Stimulated activated CD4-positive, alpha-beta T cell treated with anti-CD3 and anti-CD28 coated beads, Interleukin-2, amount 100 ng/mL, for 4 hours (primary cell): ENCODE measurements around the gene GNAZ.
"Not testable (repeated sequence)": the region's sequence is repeated elsewhere in the genome, so short reads cannot be mapped to it uniquely, and the experiment has no call there.

Experiments
- DNase-seq: peaks from one replicate; pipeline ENCODE4 v3.0.0-alpha.2; 2020; ENCODE audit warnings: low read depth

Gene GNAZ

GRCh38 chr22:23044570-23044969 lies 25.7 kb upstream of the GNAZ start:
- no peak for DNase-seq

- DNase-seq, result no peak
Measured at GRCh38 chr22:23045461-23045860, 24.9 kb upstream of the GNAZ start.

GRCh38 chr22:23047265-23047664 lies 23.1 kb upstream of the GNAZ start:
- no peak for DNase-seq

- no peak for DNase-seq
Measured at GRCh38 chr22:23047742-23048141, 22.6 kb upstream of the GNAZ start.

- not testable (repeated sequence) for DNase-seq
Measured at GRCh38 chr22:23050546-23050945, 19.8 kb upstream of the GNAZ start.

GRCh38 chr22:23053051-23053707 lies 17.1 kb upstream of the GNAZ start:
- no peak for DNase-seq

GRCh38 chr22:23053912-23054530 lies 16.3 kb upstream of the GNAZ start:
- DNase-seq, result no peak

- no peak for DNase-seq
Measured at GRCh38 chr22:23054531-23055257, 15.6 kb upstream of the GNAZ start.

- no peak for DNase-seq
Measured at GRCh38 chr22:23055449-23056179, 14.7 kb upstream of the GNAZ start.

- no peak for DNase-seq
Measured at GRCh38 chr22:23057331-23057730, 13.0 kb upstream of the GNAZ start.

GRCh38 chr22:23058063-23058462 lies 12.3 kb upstream of the GNAZ start:
- no peak for DNase-seq

- DNase-seq, result no peak
Measured at GRCh38 chr22:23058481-23059283, 11.6 kb upstream of the GNAZ start.

- no peak for DNase-seq
Measured at GRCh38 chr22:23059284-23059948, 10.9 kb upstream of the GNAZ start.

GRCh38 chr22:23060612-23061400 lies 9.5 kb upstream of the GNAZ start:
- DNase-seq, result no peak

- DNase-seq, result no peak
Measured at GRCh38 chr22:23061471-23062280, 8.6 kb upstream of the GNAZ start.

- no peak for DNase-seq
Measured at GRCh38 chr22:23062616-23063538, 7.4 kb upstream of the GNAZ start.

GRCh38 chr22:23063539-23064380 lies 6.6 kb upstream of the GNAZ start:
- DNase-seq, result no peak
